Measurements from ENCODE around the gene GRXCR2.
A peak's percentile ranks its signal among the peaks of the same experiment; 100 is the strongest.

Gene GRXCR2

DNA sequence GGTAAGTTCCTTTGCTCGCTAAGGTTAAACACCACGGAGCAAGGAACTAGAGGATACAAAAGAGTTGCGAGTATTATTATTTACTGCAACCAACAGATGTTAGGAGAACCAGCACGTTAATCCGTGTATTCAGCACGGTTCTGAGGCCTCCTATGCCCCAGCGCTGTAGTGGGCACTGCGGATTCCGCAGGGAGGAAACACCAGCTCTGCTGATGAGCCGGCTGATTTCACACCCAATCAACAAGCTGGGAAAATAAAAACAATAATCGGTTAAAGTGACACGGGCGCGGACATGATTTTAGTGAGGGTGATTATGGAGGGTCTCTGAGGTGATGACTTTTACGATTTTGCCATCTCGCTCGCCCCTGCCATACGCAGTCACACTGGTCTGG, 37.0 kb downstream of the GRXCR2 start:
- no peak for DNase-seq (ENCODE audit: low read depth)

GRCh38 chr5:145834917-145835847, 37.6 kb downstream of the GRXCR2 start, which contains the start of gene PRELID2:
TSS of gene PRELID2 (minus strand) at chr5:145835342. CDS start at chr5:145835251, 91 bp downstream.
- peak; percentile 4 for DNase-seq (ENCODE audit: low read depth)

DNA sequence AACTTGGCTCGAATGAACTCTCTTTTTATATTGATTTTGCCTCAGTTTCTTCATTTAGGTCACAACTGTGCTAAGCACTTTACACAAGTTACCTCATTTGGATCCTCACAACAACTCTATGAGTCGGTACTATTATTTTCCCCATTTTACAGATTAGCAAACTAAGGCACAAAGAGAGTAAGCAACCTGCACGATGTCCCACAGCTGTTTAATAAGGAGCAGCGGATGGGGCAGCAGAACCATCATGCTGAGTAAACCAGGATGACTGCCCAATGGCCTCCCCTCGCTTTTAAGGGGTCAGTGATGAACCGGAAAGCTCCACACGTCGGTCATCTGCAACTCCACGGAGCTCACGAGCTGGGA, 38.3 kb downstream of the GRXCR2 start:
- no peak for DNase-seq (ENCODE audit: low read depth)

- no peak for DNase-seq (ENCODE audit: low read depth)
Observed at GRCh38 chr5:145833631-145834200, 39.1 kb downstream of the GRXCR2 start.

GRCh38 chr5:145830594-145830993, 42.2 kb downstream of the GRXCR2 start:
- no peak for DNase-seq (ENCODE audit: low read depth)

- no peak for DNase-seq (ENCODE audit: low read depth)
Observed at GRCh38 chr5:145829708-145830361, 43.0 kb downstream of the GRXCR2 start.

DNA sequence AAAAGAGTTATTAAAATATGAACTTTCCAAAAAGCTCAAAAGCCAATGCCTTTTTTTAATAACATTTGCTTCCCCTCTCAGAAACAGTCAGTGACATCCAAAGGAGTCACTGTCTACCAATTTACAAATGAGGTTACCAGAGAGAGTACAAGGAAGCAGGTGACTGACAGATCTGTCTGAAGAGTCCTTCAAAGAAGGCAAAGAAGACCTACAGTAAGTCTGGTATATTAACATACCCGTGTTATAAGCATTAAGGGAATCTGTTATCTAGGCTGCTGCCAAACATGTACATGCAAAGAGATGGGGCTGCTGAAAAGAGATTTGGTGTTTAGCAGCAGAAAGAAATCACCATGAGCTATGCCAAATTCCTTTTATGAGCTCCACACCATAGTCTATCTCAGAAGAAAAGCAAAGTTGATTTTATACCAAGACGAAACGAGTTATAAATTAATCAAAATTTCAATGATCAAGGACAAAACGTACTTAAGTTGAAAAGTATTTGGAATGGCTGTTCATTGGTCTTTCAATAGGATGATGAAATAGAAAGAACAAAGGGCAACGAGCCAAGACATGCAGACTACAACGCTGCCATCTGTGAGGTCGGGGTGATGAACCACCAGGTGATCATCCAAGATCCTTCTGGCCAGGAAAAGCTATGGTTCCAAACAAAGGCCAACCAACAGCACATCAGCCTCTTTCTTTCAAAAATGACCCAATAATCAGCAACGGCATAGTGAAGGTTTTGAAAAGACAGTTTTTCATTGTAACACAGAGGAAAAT, 45.7 kb downstream of the GRXCR2 start:
- no peak for DNase-seq (ENCODE audit: low read depth)

DNA sequence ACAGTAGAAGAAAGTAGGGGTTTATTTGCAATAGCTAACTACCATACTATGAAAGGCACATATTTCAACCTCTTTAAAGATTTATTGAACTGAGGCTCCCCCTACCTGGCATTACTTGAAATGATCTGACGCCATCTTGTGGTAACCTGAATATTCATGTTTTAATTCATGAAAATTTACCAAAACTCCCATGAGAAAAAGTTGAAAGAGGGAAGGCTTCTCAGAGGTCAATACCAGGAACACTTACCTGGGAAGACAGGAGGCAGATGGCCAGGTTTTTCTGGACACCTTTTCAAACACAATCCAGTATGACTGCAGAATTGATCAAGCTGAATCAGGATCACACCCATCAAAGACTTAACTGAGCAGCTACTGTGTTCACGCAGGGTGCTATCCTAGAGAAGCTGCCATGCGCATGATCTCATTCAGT, 47.0 kb downstream of the GRXCR2 start:
- DNase-seq (ENCODE audit: low read depth) = no peak

DNA sequence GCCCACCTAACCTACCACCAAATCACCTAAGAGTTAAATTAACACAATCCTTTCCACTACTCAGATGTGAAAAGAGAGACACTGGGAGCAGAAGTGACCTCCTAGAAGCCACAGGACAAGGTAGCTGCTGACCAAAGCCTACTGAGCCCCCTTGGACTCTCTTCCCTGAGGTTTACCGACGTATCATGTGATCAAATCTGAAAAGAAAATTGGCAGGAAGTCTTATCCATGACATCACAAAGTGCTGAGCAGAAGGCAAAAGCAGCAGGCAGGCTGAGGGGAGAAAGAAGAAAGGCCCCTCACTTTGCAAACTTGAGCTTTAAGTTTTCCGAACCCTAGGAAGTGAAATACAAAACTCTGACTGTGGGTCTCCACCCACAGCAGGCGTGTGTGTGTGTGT, 48.8 kb downstream of the GRXCR2 start:
- DNase-seq (ENCODE audit: low read depth) = no peak

DNA sequence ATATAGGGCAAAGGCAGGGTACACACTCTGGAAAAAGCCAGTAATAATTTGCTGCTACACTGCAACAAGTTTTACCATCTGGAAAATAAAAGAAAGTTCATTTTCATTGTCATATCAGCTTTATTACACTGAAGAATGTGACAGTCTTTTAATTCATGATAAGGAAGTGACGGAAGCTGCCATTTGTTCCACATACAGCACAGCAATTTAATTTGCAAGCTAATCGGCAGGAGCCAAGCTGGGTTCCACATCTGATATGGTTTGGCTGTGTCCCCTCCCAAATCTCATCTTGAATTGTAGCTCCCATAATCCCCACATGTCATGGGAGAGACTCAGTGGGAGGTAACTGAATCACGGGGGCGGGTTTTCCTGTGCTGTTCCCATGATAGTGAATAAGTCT, 54.2 kb downstream of the GRXCR2 start:
- no peak for DNase-seq (ENCODE audit: low read depth)

DNA sequence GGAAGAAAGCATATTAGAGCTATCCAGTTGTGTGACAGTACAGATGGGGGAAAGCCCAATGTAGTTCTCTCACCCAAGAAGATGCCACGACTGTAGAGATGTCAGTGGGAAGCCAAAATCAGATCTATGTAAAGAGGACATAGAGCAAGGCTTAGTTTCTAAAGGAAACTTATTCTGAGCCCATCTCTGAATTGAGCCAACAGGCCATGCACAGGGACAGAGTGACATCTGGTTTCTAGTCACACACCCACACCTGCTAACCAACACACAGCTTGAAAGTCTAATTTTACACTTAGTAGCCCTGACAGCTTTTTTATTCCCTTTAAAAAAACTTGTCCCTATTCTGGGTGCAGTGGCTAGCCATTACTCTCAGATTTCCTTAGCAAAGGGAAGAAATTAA, 59.9 kb downstream of the GRXCR2 start:
- DNase-seq (ENCODE audit: low read depth) = no peak

- DNase-seq (ENCODE audit: low read depth) = no peak
Observed at GRCh38 chr5:145811834-145812625, 60.8 kb downstream of the GRXCR2 start.
